OCI-LY7 (cell line): Measurements from ENCODE around the gene LRRC74A.

Experiments
- EZH2phosphoT487 ChIP-seq: fragments of 200-600 bp; sonication (generic); IDR thresholded peaks from 2 replicates; pipeline ENCODE4 v1.6.1; 2018; ENCODE audit warnings: low read depth, borderline replicate concordance, mild to moderate bottlenecking, mixed run types, antibody characterized with exemption, low read length, moderate library complexity, mixed read lengths
- TF ChIP-seq, protein P1 (sequence below): fragments of 200-600 bp; sonication (generic); conservative IDR thresholded peaks from 2 replicates; pipeline ENCODE4 v1.5.1; 2014; ENCODE audit warnings: mild to moderate bottlenecking, antibody characterized with exemption, low read length, moderate library complexity, mixed read lengths

DNA sequence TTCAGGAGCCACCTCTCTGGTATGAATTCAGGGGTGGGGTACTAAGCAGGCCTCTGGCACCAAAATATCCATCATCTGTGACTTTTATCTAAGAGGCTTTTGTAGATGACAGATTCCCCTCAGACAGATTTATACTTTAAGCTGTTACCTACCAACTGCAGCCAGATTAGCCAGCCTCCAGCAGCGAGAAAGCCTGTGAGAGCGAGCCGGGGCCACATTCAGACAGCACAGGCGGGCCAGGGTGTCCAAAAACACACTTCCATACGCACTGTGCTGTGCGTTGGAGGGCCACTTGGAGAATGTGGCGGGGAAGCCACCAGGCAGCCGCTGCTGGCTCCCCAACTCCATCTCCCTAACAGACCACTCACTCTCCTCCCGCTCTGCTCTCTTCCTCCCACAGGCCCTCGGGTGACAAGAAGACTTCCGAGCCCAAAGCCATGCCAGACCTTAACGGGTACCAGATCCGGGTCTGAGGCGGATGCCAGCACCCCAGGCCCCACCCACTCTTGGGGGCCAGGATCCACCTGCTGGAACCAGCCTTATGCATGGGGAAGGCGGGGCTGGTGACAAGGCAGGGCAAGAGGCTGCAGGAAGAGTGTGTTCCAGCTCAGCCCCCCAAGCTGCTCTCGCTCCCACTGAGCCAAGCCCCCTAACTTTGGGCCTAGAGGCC lies 47.5 kb upstream of the LRRC74A start:
- TF ChIP-seq, protein P1, sequence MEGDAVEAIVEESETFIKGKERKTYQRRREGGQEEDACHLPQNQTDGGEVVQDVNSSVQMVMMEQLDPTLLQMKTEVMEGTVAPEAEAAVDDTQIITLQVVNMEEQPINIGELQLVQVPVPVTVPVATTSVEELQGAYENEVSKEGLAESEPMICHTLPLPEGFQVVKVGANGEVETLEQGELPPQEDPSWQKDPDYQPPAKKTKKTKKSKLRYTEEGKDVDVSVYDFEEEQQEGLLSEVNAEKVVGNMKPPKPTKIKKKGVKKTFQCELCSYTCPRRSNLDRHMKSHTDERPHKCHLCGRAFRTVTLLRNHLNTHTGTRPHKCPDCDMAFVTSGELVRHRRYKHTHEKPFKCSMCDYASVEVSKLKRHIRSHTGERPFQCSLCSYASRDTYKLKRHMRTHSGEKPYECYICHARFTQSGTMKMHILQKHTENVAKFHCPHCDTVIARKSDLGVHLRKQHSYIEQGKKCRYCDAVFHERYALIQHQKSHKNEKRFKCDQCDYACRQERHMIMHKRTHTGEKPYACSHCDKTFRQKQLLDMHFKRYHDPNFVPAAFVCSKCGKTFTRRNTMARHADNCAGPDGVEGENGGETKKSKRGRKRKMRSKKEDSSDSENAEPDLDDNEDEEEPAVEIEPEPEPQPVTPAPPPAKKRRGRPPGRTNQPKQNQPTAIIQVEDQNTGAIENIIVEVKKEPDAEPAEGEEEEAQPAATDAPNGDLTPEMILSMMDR: no peak
- TF ChIP-seq EZH2phosphoT487: no peak
